ENCODE results near the gene KRTAP26-1. TPM values are rescaled to one million over a fixed set of nuclear protein-coding genes. Genes with fewer than 3 reads are reported as not detected.

The KRTAP26-1 gene, protein sequence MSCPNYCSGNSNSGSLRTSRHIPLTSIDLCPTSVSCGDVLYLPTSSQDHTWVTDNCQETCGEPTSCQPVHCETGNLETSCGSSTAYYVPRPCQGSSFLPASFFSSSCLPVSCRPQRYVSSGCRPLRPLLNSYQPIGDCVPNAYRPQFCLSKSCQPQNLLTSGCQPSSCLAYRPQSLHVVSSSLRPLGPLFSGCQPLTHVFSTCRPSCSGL
- not detected for polyA plus RNA-seq
- long read RNA-seq, donor 1: 0 reads
- long read RNA-seq, donor 2: 0 reads
- long read RNA-seq, donor 3, partial matches to known transcripts: 0 of 1 reads
- long read RNA-seq, donor 3, other reads (novel, unspliced or antisense): 0 of 1 reads
- long read RNA-seq, donor 4: 0 reads
- long read RNA-seq, donor 5: 0 reads
- long read RNA-seq, donor 6: 0 reads
- long read RNA-seq, donor 7: 0 reads
- long read RNA-seq, donor 8: 0 reads
- long read RNA-seq, donor 9: 0 reads
- long read RNA-seq, donor 10: 0 reads

- Histone ChIP-seq H3K9me3 (ENCODE audit: control insufficient read depth in 2 of 2, insufficient read depth in 1 of 2, low read depth in 1 of 2, low read length in 1 of 2) (no peaks in the 10 kb centered on the region), H3K4me3 (ENCODE audit: low read depth in 1 of 3, low read length in 3 of 3) (no peak within 1 kb of the TSS), H3K27ac (ENCODE audit: low read depth in 1 of 3, low read length in 2 of 3) (no peak within 1 kb of the TSS), H3K4me1 (ENCODE audit: control insufficient read depth in 3 of 3, insufficient read depth in 2 of 3, low read depth in 1 of 3, low read length in 2 of 3) (no peaks in the 10 kb centered on the region), H3K36me3 (ENCODE audit: control insufficient read depth in 3 of 3, insufficient read depth in 2 of 3, low read depth in 1 of 3, low read length in 3 of 3) (no peaks in the 10 kb centered on the region), H3K27me3 (ENCODE audit: control insufficient read depth in 3 of 3, insufficient read depth in 3 of 3, low read length in 3 of 3) (no peaks in the 10 kb centered on the region)
- 78 to 89% (median 84%) methylated on average over 2 of the region's 2 CpGs for WGBS, 3 donors
- DNase-seq (no peak), FAIRE-seq (no peak)
Observed at GRCh38 chr21:30320215-30320614, at the start of gene KRTAP26-1. Gene KRTAP26-1, minus strand, starts transcription at chr21:30320315. Its CDS starts 280 bp downstream, at chr21:30320035.

DNA sequence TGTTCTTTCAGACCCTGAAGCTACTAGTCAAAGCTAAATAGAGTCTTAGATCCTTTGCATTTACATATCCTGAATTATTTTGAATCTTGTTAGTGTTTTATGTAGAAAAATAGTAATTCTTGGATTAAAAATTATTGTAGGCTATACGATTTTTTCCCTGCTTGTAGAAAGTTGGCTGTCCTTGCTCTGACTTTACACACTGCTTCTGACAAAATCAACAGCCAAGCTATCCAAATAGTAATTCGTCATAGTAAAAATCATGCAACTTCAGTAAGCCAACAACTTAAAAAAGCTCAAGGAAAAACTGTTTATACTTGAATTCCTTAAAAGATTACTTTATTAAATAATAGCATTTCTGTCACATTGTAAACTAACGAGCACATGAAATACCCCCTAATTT is 35.8 kb upstream of the KRTAP26-1 start:
- no peak for DNase-seq
- Histone ChIP-seq H3K36me3 (ENCODE audit: control insufficient read depth in 3 of 3, insufficient read depth in 2 of 3, low read depth in 1 of 3, low read length in 3 of 3) (no peaks in the 10 kb centered on the region), H3K4me1 (ENCODE audit: control insufficient read depth in 3 of 3, insufficient read depth in 2 of 3, low read depth in 1 of 3, low read length in 2 of 3) (no peaks in the 10 kb centered on the region), H3K27me3 (ENCODE audit: control insufficient read depth in 3 of 3, insufficient read depth in 3 of 3, low read length in 3 of 3) (no peaks in the 10 kb centered on the region), H3K9me3 (ENCODE audit: control insufficient read depth in 2 of 2, insufficient read depth in 1 of 2, low read depth in 1 of 2, low read length in 1 of 2) (no peaks in the 10 kb centered on the region), H3K4me3 (ENCODE audit: low read depth in 1 of 3, low read length in 3 of 3) (no peak overlapping the region), H3K27ac (ENCODE audit: low read depth in 1 of 3, low read length in 2 of 3) (no peak overlapping the region)
- no peak for FAIRE-seq
- WGBS, 3 donors: 40 to 44% (median 44%) methylated on average over 3 of the region's 3 CpGs

DNA sequence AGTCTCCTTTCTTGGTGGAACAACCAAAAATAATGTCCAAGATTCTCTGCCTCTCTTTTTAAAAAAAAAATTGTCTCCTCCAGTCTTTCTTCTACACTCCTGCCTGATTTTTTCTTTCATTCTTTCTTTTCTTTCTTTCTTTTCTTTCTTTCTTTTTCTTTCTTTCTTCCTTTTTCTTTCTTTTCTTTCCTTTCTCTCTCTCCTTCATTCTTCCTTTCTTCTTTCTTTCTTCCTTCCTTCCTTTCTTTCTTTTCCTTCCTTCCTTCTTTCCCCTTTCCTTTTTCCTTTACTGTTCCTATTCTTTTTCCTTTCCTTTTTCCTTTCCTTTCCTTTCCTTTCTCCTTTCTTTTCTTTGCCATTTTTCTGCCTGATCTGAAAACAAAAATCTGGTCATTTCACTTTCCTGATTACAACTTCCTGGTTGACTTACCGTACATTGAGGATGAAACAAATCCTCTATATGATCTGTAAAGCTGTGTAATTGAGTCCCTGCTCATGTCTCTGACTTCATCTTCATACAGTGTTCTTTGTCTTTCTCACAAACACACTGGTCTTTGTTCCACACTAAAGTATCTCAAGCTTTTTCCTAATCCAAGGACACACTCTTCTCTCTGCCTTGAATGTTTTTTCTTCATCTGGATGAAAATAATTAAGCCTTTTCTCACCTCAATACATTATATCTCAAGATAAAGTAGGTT is 34.3 kb upstream of the KRTAP26-1 start:
- 75 to 79% (median 79%) methylated on average over 1 of the region's 1 CpG for WGBS, 3 donors
- H3K4me3 ChIP-seq (ENCODE audit: low read depth in 1 of 3, low read length in 3 of 3): no peak overlapping the region
- H3K27ac ChIP-seq (ENCODE audit: low read depth in 1 of 3, low read length in 2 of 3): no peak overlapping the region
- DNase-seq (no peak), FAIRE-seq (no peak)
- no peaks in the 10 kb centered on the region for H3K4me1 ChIP-seq (ENCODE audit: control insufficient read depth in 3 of 3, insufficient read depth in 2 of 3, low read depth in 1 of 3, low read length in 2 of 3)
- H3K27me3 ChIP-seq (ENCODE audit: control insufficient read depth in 3 of 3, insufficient read depth in 3 of 3, low read length in 3 of 3): no peaks in the 10 kb centered on the region
- H3K9me3 ChIP-seq (ENCODE audit: control insufficient read depth in 2 of 2, insufficient read depth in 1 of 2, low read depth in 1 of 2, low read length in 1 of 2): no peaks in the 10 kb centered on the region
- no peaks in the 10 kb centered on the region for H3K36me3 ChIP-seq (ENCODE audit: control insufficient read depth in 3 of 3, insufficient read depth in 2 of 3, low read depth in 1 of 3, low read length in 3 of 3)

DNA sequence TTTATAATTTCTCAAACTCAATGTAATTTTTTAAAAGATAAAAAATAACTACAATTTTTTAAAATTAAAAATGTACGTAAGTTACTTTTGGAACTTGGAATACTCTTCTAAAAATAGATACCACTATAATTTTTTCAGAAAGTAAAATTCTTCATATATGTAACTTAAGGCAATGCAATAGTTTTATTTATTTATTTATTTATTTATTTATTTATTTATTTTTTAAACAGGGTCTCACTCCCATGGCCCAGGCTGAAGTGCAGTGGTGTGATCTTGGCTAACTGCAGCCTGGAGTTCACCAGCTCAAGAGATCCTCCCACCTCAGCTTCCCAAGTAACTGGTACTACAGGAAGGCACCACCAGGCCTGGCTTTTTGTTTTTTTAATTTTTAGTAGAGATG is 31.4 kb upstream of the KRTAP26-1 start:
- H3K36me3 ChIP-seq (ENCODE audit: control insufficient read depth in 3 of 3, insufficient read depth in 2 of 3, low read depth in 1 of 3, low read length in 3 of 3): no peaks in the 10 kb centered on the region
- no peak for FAIRE-seq
- H3K27me3 ChIP-seq (ENCODE audit: control insufficient read depth in 3 of 3, insufficient read depth in 3 of 3, low read length in 3 of 3): no peaks in the 10 kb centered on the region
- DNase-seq: no peak
- H3K9me3 ChIP-seq (ENCODE audit: control insufficient read depth in 2 of 2, insufficient read depth in 1 of 2, low read depth in 1 of 2, low read length in 1 of 2): no peaks in the 10 kb centered on the region
- H3K27ac ChIP-seq (ENCODE audit: low read depth in 1 of 3, low read length in 2 of 3): no peak overlapping the region
- no peak overlapping the region for H3K4me3 ChIP-seq (ENCODE audit: low read depth in 1 of 3, low read length in 3 of 3)
- H3K4me1 ChIP-seq (ENCODE audit: control insufficient read depth in 3 of 3, insufficient read depth in 2 of 3, low read depth in 1 of 3, low read length in 2 of 3): no peaks in the 10 kb centered on the region
- WGBS, 3 donors: 91 to 100% (median 95%) methylated on average over 1 of the region's 1 CpG

DNA sequence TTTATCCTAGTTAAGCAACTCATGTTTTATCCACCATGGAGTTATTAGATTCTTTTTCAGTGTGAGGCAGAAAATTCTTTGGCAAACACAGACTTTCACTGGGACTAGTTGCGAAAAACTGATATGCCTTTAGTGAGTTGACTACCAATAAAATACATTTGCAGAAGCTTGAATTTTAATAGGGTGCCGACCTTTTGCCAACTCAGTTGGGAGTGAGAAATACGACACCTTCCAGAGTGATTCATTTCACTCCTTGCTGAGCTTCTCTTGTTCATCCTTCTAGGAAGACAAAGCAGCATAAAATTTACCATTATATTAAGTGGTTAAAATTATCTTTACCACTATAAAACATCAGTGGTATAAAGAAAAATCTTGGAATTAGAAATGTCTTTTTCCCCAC is 29.5 kb upstream of the KRTAP26-1 start:
- FAIRE-seq (no peak), DNase-seq (no peak)
- no peaks in the 10 kb centered on the region for H3K27me3 ChIP-seq (ENCODE audit: control insufficient read depth in 3 of 3, insufficient read depth in 3 of 3, low read length in 3 of 3)
- H3K36me3 ChIP-seq (ENCODE audit: control insufficient read depth in 3 of 3, insufficient read depth in 2 of 3, low read depth in 1 of 3, low read length in 3 of 3): no peaks in the 10 kb centered on the region
- H3K4me3 ChIP-seq (ENCODE audit: low read depth in 1 of 3, low read length in 3 of 3): no peak overlapping the region
- no peaks in the 10 kb centered on the region for H3K9me3 ChIP-seq (ENCODE audit: control insufficient read depth in 2 of 2, insufficient read depth in 1 of 2, low read depth in 1 of 2, low read length in 1 of 2)
- WGBS, 3 donors: 8 to 41% (median 26%) methylated on average over 3 of the region's 3 CpGs
- no peak overlapping the region for H3K27ac ChIP-seq (ENCODE audit: low read depth in 1 of 3, low read length in 2 of 3)
- H3K4me1 ChIP-seq (ENCODE audit: control insufficient read depth in 3 of 3, insufficient read depth in 2 of 3, low read depth in 1 of 3, low read length in 2 of 3): no peaks in the 10 kb centered on the region

- 70 to 78% (median 77%) methylated on average over 4 of the region's 4 CpGs for whole genome bisulfite sequencing, 3 donors
- H3K9me3 ChIP-seq (ENCODE audit: control insufficient read depth in 2 of 2, insufficient read depth in 1 of 2, low read depth in 1 of 2, low read length in 1 of 2): no peaks in the 10 kb centered on the region
- H3K4me1 ChIP-seq (ENCODE audit: control insufficient read depth in 3 of 3, insufficient read depth in 2 of 3, low read depth in 1 of 3, low read length in 2 of 3): no peaks in the 10 kb centered on the region
- no peak within 1 kb of the TSS for H3K27ac ChIP-seq (ENCODE audit: low read depth in 1 of 3, low read length in 2 of 3)
- DNase-seq (no peak), FAIRE-seq (no peak)
- no peaks in the 10 kb centered on the region for H3K36me3 ChIP-seq (ENCODE audit: control insufficient read depth in 3 of 3, insufficient read depth in 2 of 3, low read depth in 1 of 3, low read length in 3 of 3)
- H3K4me3 ChIP-seq (ENCODE audit: low read depth in 1 of 3, low read length in 3 of 3): no peak within 1 kb of the TSS
- H3K27me3 ChIP-seq (ENCODE audit: control insufficient read depth in 3 of 3, insufficient read depth in 3 of 3, low read length in 3 of 3): no peaks in the 10 kb centered on the region
Observed at GRCh38 chr21:30348506-30348905, 28.4 kb upstream of the KRTAP26-1 start, which contains the start of gene KRTAP23-1. Gene KRTAP23-1, minus strand, starts transcription at chr21:30348606. Its CDS starts 0 bp downstream, at chr21:30348606.

DNA sequence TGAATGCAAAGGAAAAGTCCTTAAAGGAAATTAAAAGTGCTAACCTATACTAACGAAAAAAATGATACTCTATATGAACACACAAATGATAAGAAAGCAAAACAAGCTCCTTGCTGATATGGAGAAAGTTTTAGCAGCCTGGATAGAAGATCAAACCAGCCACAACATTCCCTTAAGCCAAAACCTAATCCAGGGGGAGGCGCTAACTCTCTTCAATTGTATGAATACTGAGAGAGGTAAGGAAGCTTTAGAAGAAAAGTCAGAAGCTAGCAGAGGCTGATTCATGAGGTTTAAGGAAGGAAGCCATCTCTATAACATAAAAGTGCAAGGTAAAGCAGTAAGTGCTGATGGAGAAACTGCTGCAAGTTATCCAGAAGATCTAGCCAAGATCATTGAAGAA is 24.9 kb upstream of the KRTAP26-1 start:
- Histone ChIP-seq H3K4me1 (ENCODE audit: control insufficient read depth in 3 of 3, insufficient read depth in 2 of 3, low read depth in 1 of 3, low read length in 2 of 3) (no peaks in the 10 kb centered on the region), H3K36me3 (ENCODE audit: control insufficient read depth in 3 of 3, insufficient read depth in 2 of 3, low read depth in 1 of 3, low read length in 3 of 3) (no peaks in the 10 kb centered on the region), H3K27me3 (ENCODE audit: control insufficient read depth in 3 of 3, insufficient read depth in 3 of 3, low read length in 3 of 3) (no peaks in the 10 kb centered on the region), H3K4me3 (ENCODE audit: low read depth in 1 of 3, low read length in 3 of 3) (no peak overlapping the region), H3K27ac (ENCODE audit: low read depth in 1 of 3, low read length in 2 of 3) (no peak overlapping the region), H3K9me3 (ENCODE audit: control insufficient read depth in 2 of 2, insufficient read depth in 1 of 2, low read depth in 1 of 2, low read length in 1 of 2) (peaks cover 0 to 2% of the 10 kb centered on the region in 2 donors)
- FAIRE-seq: no peak
- WGBS, 3 donors: 45 to 73% (median 46%) methylated on average over 2 of the region's 2 CpGs
- no peak for DNase-seq

- DNase-seq (peak; percentile 3 to 44), FAIRE-seq (no peak)
- H3K4me3 ChIP-seq (ENCODE audit: low read depth in 1 of 3, low read length in 3 of 3): no peak overlapping the region
- no peaks in the 10 kb centered on the region for H3K27me3 ChIP-seq (ENCODE audit: control insufficient read depth in 3 of 3, insufficient read depth in 3 of 3, low read length in 3 of 3)
- no peaks in the 10 kb centered on the region for H3K4me1 ChIP-seq (ENCODE audit: control insufficient read depth in 3 of 3, insufficient read depth in 2 of 3, low read depth in 1 of 3, low read length in 2 of 3)
- WGBS, 3 donors: 77 to 82% (median 79%) methylated on average over 2 of the region's 2 CpGs
- H3K9me3 ChIP-seq (ENCODE audit: control insufficient read depth in 2 of 2, insufficient read depth in 1 of 2, low read depth in 1 of 2, low read length in 1 of 2): peaks cover 0 to 2% of the 10 kb centered on the region in 2 donors
- no peak overlapping the region for H3K27ac ChIP-seq (ENCODE audit: low read depth in 1 of 3, low read length in 2 of 3)
- no peaks in the 10 kb centered on the region for H3K36me3 ChIP-seq (ENCODE audit: control insufficient read depth in 3 of 3, insufficient read depth in 2 of 3, low read depth in 1 of 3, low read length in 3 of 3)
Observed at GRCh38 chr21:30340714-30341573, 20.8 kb upstream of the KRTAP26-1 start.
